HT1080 (cell line): ENCODE results near the gene GNRHR. TPM values are rescaled to one million over a fixed set of nuclear protein-coding genes. Genes with fewer than 3 reads are reported as not detected.

Experiments used
- DNase-seq: peaks from one replicate; pipeline ENCODE4 v3.0.0-alpha.2; 2015; ENCODE audit warnings: low read depth
- small RNA-seq: library from RNA; depleted of rRNA; stranded (forward); fragments of <200 nt; gene quantifications from one replicate; pipeline ENCODE3, GENCODE V24; 2014
- total RNA-seq: library from RNA; depleted of rRNA; stranded (reverse); fragments of >200 nt; shearing (Covaris generic); gene quantifications from 2 replicates; pipeline ENCODE4 v1.2.3, GENCODE V29; 2014; rRNA removed

The GNRHR gene
- total RNA-seq, 1 experiment from 2014 or later = not detected

DNA sequence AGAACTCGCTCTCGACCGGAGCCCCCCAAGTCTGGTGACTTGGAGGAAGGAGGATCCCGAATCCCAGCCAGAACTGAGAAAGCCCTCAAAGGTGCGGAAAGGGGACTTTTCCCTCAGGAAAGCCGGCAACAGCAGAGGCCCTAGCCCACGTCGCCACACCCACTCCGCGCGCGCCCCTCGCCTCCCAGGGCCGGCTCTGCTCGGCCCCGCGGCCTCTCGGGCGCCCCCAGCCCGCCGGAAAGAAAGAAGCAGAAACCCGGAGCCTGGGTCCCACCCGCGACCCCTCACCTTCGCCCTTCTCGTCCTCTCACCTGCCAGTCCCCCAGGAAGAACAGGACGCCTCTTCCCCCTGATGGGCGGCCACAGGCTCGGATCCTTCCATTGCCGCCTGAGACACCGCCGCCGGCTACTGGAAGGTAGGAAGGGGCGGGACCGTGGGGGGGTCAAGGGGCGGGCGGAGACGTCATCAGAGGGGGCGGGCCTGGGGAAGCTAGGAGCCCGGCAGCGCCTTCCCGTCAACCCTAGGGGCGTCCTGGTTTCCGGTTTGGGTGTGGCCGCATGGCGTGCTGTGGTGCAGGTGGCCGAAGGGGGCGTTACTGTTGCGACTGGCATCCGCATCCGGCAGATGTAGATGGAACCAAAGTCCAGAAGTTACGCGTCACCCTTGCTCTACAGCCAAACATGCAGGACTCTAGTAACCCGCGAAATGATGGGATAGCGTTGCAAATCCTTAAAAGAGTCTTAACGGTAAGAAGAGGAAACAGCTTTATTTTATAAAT is 53.3 kb downstream of the GNRHR start, which contains the start of gene UBA6:
Gene UBA6 (minus strand): TSS at position 418 of the 779 bp plus-strand sequence. CDS start 36 bp downstream, at position 382.
- DNase-seq = peak; percentile 94

DNA sequence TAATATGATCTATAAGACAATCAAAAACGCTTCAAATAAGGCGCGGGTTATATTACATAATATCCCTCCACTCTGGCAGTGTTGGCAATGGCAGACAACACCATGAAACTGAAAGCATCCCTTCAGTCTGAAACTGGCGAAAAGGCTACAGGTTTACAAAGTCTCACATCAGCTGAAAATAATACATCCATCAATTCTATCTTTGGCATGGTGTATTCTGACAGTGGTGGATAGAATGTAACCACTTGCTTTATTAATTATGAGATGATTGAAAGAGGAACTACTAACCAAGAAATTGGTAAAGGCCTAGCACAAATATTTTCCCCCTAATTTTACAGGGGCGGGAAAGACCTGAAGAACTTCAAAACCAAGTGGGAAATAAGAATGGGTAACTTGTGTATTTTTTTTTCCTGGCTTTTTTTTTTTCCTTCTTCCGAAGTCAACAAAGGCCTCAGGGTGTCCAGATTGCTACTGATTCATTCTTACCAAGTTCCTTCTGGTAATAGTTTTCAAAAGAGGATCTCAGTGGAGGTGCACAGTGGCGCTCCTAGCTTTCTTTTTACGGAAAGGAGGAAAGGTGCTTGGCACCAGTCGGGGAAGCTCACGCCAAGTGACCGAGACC is 54.0 kb downstream of the GNRHR start:
- DNase-seq = no peak

- DNase-seq = no peak
Observed at GRCh38 chr4:67699603-67700002, 54.6 kb downstream of the GNRHR start.

DNA sequence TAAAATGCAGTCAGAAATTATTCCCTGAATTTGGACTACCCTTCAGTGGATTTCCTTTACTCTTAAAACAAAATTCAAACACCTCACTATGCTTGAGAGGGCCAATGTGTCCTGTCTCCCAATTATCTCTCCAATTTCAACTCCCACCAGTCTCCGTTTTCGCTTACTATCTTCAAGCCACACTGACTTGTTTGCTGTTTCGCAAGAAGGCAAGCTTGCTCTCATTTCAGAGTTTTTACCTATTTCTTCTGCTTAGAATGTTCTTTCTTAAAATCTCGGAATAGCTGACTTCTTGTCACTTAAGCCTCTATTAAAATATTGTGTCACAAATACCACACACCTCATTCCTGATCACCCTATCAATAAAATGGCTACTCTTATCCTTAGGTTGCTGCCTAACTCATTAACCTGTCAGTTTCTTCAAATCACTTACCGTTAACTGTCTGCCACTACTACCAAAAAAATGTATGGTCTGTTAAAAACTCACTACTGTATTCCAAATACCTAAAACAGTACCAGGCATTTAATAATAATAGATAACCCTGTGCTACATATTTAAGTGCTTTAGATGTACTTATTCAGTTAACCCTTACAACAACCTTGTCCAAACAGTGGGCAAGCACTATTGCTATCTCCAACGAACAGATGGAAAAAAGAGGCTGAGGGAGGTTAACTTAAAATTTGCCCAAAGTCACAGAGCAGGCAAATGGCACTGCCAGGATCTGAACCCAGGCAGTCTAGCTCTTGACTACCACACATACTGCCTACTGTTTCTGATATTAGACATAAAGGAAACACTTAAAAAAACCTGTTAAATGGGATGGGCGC is 56.1 kb downstream of the GNRHR start:
- DNase-seq = no peak

DNA sequence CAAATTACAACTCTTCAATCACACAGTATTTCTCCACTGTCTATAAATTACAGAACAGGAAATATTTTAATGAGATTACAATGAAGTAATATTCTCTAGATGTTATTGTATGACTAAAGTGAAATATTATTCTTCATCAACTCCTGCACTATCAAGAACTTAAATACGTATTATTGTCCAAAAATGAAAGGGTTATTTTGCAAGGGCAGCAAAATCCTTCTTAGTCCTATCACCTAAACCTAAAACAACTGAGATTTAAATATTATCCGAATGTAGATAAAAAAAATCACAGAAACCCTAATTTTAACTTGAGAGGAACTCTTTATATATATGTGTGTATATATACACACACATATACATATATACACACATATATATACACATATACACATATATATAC is 58.1 kb downstream of the GNRHR start:
- no peak for DNase-seq

GRCh38 chr4:67694662-67695061 is 59.5 kb downstream of the GNRHR start:
- no peak for DNase-seq

GRCh38 chr4:67691328-67691727 is 62.9 kb downstream of the GNRHR start:
- DNase-seq = no peak

Small RNAs within 50 kb of the gene (small RNA-seq; reads per million reads assigned to genes)
- not detected for gene RF00091

Other genes with a start within 250 kb of the GNRHR start
- gene CENPC, start 208.9 kb downstream of the GNRHR start, total RNA-seq = 8.6 and 9.6 TPM in 2 replicates
- not detected in 2 replicates for gene STAP1, start 195.7 kb downstream of the GNRHR start, total RNA-seq
- gene UBA6, start 53.2 kb downstream of the GNRHR start, total RNA-seq = 40.0 and 60.6 TPM in 2 replicates
- not detected in 2 replicates for gene TMPRSS11D, start 129.6 kb upstream of the GNRHR start, total RNA-seq
- not detected in 2 replicates for gene TMPRSS11A, start 209.1 kb upstream of the GNRHR start, total RNA-seq